Lower leg skin (tissue), 4 donors: ENCODE results near the gene EXOSC7. TPM values are rescaled to one million over a fixed set of nuclear protein-coding genes. Genes with fewer than 3 reads are reported as not detected.

Source experiments
- DNase-seq, 2 donors: peaks; one replicate each; pipeline ENCODE4 v3.0.0-alpha.2; 2019; ENCODE audit warnings: low spot score in 2 of 2
- H3K4me3 ChIP-seq: fragments of 200-600 bp; sonication (generic); 2 replicates; pipeline ENCODE4 v1.5.1; 2017; ENCODE audit warnings: mild to moderate bottlenecking, low read depth; ENCODE audit not compliant: poor library complexity, severe bottlenecking
- CTCF ChIP-seq, 3 donors: fragments of 450-650 bp; IDR thresholded peaks; one replicate each; pipeline ENCODE4 v1.5.1; 2016; ENCODE audit warnings: antibody characterized with exemption in 3 of 3, mild to moderate bottlenecking in 3 of 3, moderate library complexity in 2 of 3
- POLR2A ChIP-seq, 2 donors: fragments of 450-650 bp; IDR thresholded peaks; one replicate each; pipeline ENCODE4 v1.6.1; 2016 to 2017; ENCODE audit warnings: antibody characterized with exemption in 2 of 2, mild to moderate bottlenecking in 1 of 2, moderate library complexity in 1 of 2
- WGBS, 2 donors: methylation state at CpG; one replicate each; pipeline ENCODE4 v1.1.5; 2018; 5-methylcytosine and 5-hydroxymethylcytosine counted together
- intact Hi-C: fragments of 100-400 bp; cut with DNase I; formaldehyde crosslinking; loops from one replicate; pipeline ENCODE4 v1.15.0; 2023; ENCODE audit warnings: low total_unique reads
- total RNA-seq, 4 donors: library from RNA; depleted of rRNA; stranded (reverse); fragments of >200 nt; gene quantifications; one replicate each; pipeline ENCODE4 v1.1.0, GENCODE V29; 2016

EXOSC7 gene
- total RNA-seq, 4 donors from 2014 or later, result 77.4 to 178 (median 133) TPM

GRCh38 chr3:44999782-45000181 is 23.7 kb downstream of the EXOSC7 start:
- no peak for DNase-seq
- intact Hi-C loops, result no loop called here
- no peak overlapping the region for H3K4me3 ChIP-seq
- 45 to 59% methylated on average over 2 of the region's 2 CpGs for WGBS, 2 donors
- no peak for TF ChIP-seq CTCF (IDR thresholded peaks at IDR 0.05)
- no peak for TF ChIP-seq POLR2A (IDR thresholded peaks at IDR 0.05)

DNA sequence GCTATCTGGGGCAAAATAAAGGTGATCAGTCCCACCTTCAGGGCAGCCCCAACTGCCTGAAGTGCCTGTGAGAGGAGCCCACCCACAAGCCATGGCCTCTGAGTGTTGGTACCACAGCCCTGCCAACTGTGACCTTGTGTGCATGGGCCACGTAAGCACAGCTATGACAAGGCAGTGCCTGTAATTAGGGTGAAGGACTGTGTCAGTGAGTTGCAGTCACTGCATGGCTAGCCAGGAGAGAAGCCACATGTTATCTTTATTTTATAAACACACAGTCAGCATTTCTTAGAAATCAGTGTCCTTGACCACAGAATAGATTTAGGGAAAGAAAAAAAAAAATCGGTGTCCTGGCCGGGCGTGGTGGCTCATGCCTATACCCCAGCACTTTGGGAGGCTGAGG is 24.8 kb downstream of the EXOSC7 start:
- TF ChIP-seq CTCF (IDR thresholded peaks at IDR 0.05), result no peak
- no peak for TF ChIP-seq POLR2A (IDR thresholded peaks at IDR 0.05)
- WGBS, 2 donors, result 94 to 95% methylated on average over 4 of the region's 4 CpGs
- DNase-seq, result no peak
- intact Hi-C loops, result no loop called here
- H3K4me3 ChIP-seq, result no peak overlapping the region

DNA sequence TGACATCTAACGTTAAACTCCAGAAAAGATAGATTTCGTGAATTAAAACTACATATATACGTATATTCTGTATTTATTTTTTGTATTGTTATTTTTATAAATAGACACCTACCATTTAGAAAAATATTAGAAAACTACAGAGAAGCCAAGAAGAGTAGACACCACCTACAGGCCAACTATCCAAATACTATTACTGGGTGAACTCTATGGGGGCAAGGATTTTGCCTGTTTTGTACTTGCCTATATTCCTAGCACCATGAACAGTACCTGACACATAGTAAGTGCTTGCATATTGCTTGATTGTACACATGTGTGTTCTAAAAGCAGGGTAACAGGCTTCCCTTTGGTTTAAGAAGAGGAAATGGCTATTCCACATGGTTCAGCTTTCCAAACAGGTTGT is 25.7 kb downstream of the EXOSC7 start:
- intact Hi-C loops, result no loop called here
- DNase-seq, result no peak
- no peak for TF ChIP-seq CTCF (IDR thresholded peaks at IDR 0.05)
- no peak for TF ChIP-seq POLR2A (IDR thresholded peaks at IDR 0.05)
- 93 to 94% methylated on average over 3 of the region's 3 CpGs for WGBS, 2 donors
- no peak overlapping the region for H3K4me3 ChIP-seq

DNA sequence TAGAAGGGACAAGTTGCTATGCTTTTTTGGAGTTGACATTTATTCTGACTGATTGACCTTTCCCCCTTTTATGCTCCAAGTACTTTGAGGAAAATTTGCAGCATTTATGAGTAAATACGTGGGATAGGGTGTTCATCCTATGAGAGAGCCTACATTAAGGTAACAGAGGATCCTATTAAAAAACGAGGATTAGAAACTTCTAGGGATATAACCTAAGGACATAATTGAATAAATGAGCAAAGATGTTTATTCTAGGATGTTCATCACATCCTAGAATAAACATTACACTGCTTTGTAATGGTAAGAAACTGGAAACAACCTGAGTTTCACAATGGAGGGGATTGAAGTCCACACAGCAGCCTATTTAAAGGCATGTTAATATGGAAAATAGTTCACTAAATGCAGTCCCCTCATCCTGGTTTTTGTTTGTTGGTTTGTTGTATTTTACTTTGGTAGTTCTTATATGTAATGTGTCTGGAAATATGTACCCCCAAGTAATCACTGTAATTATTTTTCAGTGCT is 26.2 kb downstream of the EXOSC7 start:
- WGBS, 2 donors, result 73 to 76% methylated on average over 2 of the region's 2 CpGs
- H3K4me3 ChIP-seq, result no peak overlapping the region
- intact Hi-C loops, result no loop called here
- no peak for TF ChIP-seq CTCF (IDR thresholded peaks at IDR 0.05)
- TF ChIP-seq POLR2A (IDR thresholded peaks at IDR 0.05), result no peak
- DNase-seq, result no peak

DNA sequence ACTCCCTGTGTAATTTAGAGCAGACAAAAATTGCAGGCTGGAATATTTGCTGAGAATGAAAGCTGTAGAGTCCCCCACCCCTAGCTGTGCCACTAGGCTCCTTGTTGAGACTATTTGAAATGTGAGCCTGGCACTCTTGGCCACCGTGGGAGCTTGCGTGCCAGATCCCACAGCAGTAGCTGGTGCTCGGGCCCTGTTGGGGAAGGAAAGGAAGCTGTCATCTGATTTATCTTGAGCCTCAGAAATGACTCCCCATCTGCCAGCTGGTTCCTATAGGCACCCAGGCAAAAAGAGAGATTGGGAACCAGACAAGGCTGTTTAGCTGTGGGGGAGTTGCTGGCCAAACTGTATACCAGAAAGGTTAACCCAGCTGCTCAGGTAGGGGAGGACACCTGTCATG is 26.7 kb downstream of the EXOSC7 start:
- intact Hi-C loops, result no loop called here
- WGBS, 2 donors, result 82% methylated on average over 3 of the region's 3 CpGs
- no peak for DNase-seq
- TF ChIP-seq CTCF (IDR thresholded peaks at IDR 0.05) (no peak), POLR2A (IDR thresholded peaks at IDR 0.05) (no peak)
- no peak overlapping the region for H3K4me3 ChIP-seq

- DNase-seq, result no peak
- intact Hi-C loops, result no loop called here
- H3K4me3 ChIP-seq, result no peak overlapping the region
- no peak for TF ChIP-seq CTCF (IDR thresholded peaks at IDR 0.05)
- TF ChIP-seq POLR2A (IDR thresholded peaks at IDR 0.05), result no peak
Observed at GRCh38 chr3:45003406-45003805, 27.4 kb downstream of the EXOSC7 start.
